Activated B cell treated with CpG ODN at 0.5 μM for 24 hours (primary cell): Measurements from ENCODE around the gene GPR39. TPM values are rescaled to one million over a fixed set of nuclear protein-coding genes. Genes with fewer than 3 reads are reported as not detected.

Experiments used
- ATAC-seq: fragments of 200-7000 bp; cut with Tn5 transposase; one replicate; pipeline ENCODE4 v1.10.0; 2021; ENCODE audit warnings: low read depth, mild to moderate bottlenecking, moderate library complexity
- CTCF ChIA-PET: fragments of 350-600 bp; sonication (Branson Sonifier 250); formaldehyde crosslinking; loops from one replicate; lab custom pipeline; 2021; ENCODE audit warnings: antibody characterized with exemption; lab: Charles Lee
- POLR2A ChIA-PET: fragments of 350-600 bp; sonication (Branson Sonifier 250); formaldehyde crosslinking; loops from one replicate; lab custom pipeline; 2021; ENCODE audit warnings: antibody characterized with exemption; lab: Charles Lee
- DNase-seq: peaks from one replicate; pipeline ENCODE4 v3.0.0; 2022
- H3K27ac Mint-ChIP-seq: one replicate; pipeline ENCODE4 v1.8.0; 2020; ENCODE audit warnings: mixed read lengths
- H3K27me3 Mint-ChIP-seq: one replicate; pipeline ENCODE4 v1.8.0; 2021; ENCODE audit warnings: mixed read lengths
- H3K36me3 Mint-ChIP-seq: one replicate; pipeline ENCODE4 v1.8.0; 2021; ENCODE audit warnings: low read depth, mixed read lengths
- H3K4me1 Mint-ChIP-seq: one replicate; pipeline ENCODE4 v1.8.0; 2021; ENCODE audit warnings: mixed read lengths
- H3K4me3 Mint-ChIP-seq: one replicate; pipeline ENCODE4 v1.8.0; 2020; ENCODE audit warnings: mild to moderate bottlenecking, mixed read lengths
- H3K9me3 Mint-ChIP-seq: one replicate; pipeline ENCODE4 v1.8.0; 2020; ENCODE audit warnings: mixed read lengths
- intact Hi-C: fragments of 100-400 bp; cut with micrococcal nuclease; formaldehyde crosslinking; loops from one replicate; pipeline ENCODE4 v1.15.1; 2024
- total RNA-seq: library from RNA; stranded (reverse); gene quantifications from 2 replicates; pipeline ENCODE4 v1.2.3, GENCODE V29; 2022
- TF ChIP-seq, protein P1 (sequence below): fragments of 200-600 bp; IDR thresholded peaks from one replicate; pipeline ENCODE4 v1.8.0; 2022; ENCODE audit warnings: antibody characterized with exemption, mild to moderate bottlenecking

The GPR39 gene
- total RNA-seq, 1 donor from 2014 or later = not detected

DNA sequence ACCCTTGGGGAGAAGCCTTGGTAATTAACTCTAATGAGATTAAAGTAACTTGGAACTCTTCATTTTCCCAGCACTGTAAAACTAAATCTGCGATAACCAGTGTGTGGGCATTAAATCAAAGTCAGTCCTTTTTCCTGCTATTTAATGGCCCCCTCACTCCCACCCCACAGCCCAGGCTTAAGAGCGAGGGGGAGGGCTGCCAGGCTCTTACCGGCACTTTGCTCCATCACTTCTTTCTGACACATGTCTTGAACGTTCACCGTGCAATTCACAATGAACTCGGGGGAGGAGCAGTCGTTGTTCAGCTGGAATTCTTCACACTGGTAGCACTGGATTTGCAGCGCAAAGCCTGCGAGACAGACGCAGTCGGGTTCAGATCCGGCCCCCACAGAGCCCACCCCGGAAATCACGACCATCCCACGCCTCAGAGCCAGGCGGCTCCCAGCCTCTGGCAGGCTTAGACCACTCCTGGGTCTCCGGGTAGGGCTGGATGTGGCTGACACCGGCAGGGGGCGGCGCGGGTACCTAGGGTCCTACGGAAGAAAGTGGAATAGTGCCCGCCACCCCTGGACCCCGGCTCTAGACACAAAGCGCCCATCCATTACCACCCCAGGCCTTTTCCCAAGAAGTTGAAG, 251.7 kb downstream of the GPR39 start:
- Mint-ChIP-seq H3K4me1 (peaks cover 8% of the 10 kb centered on the region), H3K27me3 (peaks cover 41% of the 10 kb centered on the region), H3K9me3 (no peaks in the 10 kb centered on the region), H3K27ac (no peak overlapping the region), H3K36me3 (no peaks in the 10 kb centered on the region), H3K4me3 (peak overlapping the region; percentile 48)
- POLR2A ChIA-PET = no interaction called here
- CTCF ChIA-PET = no interaction called here
- intact Hi-C loops = no loop called here
- no peak for ATAC-seq
- no peak for DNase-seq
- TF ChIP-seq, protein P1, sequence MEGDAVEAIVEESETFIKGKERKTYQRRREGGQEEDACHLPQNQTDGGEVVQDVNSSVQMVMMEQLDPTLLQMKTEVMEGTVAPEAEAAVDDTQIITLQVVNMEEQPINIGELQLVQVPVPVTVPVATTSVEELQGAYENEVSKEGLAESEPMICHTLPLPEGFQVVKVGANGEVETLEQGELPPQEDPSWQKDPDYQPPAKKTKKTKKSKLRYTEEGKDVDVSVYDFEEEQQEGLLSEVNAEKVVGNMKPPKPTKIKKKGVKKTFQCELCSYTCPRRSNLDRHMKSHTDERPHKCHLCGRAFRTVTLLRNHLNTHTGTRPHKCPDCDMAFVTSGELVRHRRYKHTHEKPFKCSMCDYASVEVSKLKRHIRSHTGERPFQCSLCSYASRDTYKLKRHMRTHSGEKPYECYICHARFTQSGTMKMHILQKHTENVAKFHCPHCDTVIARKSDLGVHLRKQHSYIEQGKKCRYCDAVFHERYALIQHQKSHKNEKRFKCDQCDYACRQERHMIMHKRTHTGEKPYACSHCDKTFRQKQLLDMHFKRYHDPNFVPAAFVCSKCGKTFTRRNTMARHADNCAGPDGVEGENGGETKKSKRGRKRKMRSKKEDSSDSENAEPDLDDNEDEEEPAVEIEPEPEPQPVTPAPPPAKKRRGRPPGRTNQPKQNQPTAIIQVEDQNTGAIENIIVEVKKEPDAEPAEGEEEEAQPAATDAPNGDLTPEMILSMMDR = no peak

DNA sequence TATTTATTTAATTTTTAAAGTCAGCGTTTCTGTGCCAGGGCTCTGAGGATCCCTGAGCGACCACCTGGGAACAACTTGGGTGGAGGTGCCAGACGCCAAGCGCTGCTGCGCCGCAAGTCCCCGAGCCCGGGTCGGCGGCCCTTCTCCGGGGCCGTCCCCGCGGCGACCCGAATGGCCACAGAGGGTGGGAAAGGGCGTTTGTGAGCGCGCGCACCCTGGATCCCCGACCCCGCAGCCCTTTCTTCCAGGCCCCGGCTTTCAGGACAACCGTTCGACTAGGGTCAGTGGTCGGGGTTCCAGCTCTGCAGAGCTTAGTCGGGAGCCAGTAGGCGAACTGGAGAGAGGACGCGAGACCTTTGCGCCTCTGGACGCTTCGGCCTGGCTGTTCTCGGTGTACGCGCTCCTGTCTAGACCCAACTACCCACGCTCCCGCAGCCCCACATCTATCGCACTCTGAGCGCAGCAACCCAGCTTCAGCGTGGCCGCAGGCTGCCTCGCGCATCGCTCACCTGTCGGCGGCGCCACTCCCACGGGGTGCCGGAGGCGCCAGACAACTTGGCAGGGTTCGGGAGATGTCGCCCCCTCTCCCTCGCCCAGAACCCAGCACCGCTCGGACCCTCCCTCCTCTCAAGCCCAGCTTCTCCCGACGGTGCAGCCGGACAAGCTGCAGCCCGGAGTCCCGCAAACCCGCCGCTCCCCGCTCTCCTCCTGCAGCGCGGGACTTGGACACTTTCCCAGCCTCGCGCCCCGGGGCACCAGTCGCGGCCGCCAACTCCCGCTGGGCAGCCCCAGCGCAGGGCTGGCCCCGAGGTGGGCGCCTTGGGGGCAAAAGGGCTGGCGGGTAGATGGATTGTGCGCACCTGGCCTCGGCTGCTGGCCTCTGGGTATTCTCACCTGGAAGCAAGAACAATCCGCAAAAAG, 252.6 kb downstream of the GPR39 start:
- intact Hi-C loops = no loop called here
- H3K4me1 Mint-ChIP-seq = peaks cover 8% of the 10 kb centered on the region
- ChIA-PET POLR2A (no interaction called here), CTCF (no interaction called here)
- H3K36me3 Mint-ChIP-seq = no peaks in the 10 kb centered on the region
- no peak for DNase-seq
- ATAC-seq = no peak
- peaks cover 44% of the 10 kb centered on the region for H3K27me3 Mint-ChIP-seq
- H3K27ac Mint-ChIP-seq = no peak overlapping the region
- peak overlapping the region; percentile 28 for H3K4me3 Mint-ChIP-seq
- TF ChIP-seq, protein P1 = no peak
- H3K9me3 Mint-ChIP-seq = no peaks in the 10 kb centered on the region

DNA sequence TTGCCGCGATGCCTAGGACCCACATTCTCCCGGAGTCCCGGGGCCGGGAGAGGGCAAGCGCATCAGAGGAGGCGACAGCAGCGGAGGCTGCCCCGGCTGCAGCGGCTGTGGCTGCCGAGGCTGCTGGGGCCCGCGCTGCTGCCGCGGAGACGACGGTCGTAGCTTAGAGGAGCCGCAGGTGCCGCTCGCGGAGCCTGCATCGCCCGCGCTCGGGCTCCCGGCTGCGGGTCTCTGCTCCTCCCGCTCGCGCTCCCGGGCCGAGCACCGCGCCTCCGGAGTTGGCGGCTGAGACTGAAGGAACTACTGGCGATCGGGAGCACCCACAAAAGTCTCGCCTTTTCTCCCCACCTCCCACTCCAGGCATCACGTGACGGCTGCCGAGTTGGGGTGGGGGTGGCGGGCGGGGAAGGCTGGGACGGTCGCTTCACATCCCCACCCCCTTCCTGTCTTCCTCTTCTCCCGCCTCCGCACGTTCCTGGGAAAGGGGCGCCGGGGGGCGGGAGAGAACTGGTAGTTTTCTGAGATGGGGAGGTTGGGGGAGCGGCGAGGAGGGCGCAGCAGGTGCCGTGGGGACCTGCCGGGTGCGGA, 253.4 kb downstream of the GPR39 start, which contains the start of gene LYPD1:
TSS of gene LYPD1 (minus strand) at position 298 of the 588 bp plus-strand sequence. CDS start at position 25, 273 bp downstream.
- peak within 1 kb of the TSS; percentile 28 for H3K4me3 Mint-ChIP-seq
- POLR2A ChIA-PET = no interaction called here

DNA sequence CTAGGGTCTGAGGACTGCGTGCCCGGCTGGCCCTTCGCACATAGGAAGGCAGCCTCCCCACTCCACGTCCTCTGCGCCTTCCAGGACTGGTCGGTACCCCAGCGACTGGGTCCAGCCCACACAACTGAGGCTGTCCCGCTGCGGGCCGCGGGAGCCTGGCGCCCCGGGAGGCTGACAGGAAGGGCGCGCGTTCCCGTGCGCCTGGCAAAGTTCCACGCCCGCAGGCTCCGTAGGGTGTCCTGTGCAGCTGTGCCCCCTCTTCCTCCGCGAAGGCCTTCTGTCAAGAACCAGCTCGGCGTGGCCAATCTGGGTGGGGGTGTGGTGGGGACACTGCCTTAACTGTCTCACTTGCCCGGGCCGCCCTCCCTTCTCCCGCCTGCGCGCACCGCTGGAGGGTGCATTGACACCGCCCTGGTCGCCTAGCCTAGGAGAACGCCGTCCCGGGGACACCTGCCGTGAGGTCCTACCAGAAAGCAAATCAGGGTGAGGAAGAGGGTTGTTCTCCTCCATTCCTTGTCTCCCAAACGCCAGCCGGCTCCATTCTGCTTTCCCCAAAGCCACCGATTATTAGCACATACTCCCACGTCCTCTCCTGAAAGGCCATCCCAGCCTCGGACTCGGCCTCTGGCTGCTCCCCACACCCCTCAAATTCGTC, 254.0 kb downstream of the GPR39 start:
- Mint-ChIP-seq H3K36me3 (no peaks in the 10 kb centered on the region), H3K27me3 (peaks cover 47% of the 10 kb centered on the region), H3K9me3 (no peaks in the 10 kb centered on the region), H3K4me1 (peaks cover 8% of the 10 kb centered on the region), H3K4me3 (peak overlapping the region; percentile 28), H3K27ac (no peak overlapping the region)
- no peak for DNase-seq
- ChIA-PET POLR2A (no interaction called here), CTCF (no interaction called here)
- intact Hi-C loops = no loop called here
- TF ChIP-seq, protein P1 = no peak
- ATAC-seq = no peak

More for the DNA sequence above, 253.4 kb downstream of the GPR39 start, which contains the start of gene LYPD1:
- H3K36me3 Mint-ChIP-seq = no peaks in the 10 kb centered on the region
- CTCF ChIA-PET = no interaction called here
- no peaks in the 10 kb centered on the region for H3K9me3 Mint-ChIP-seq
- TF ChIP-seq, protein P1 = no peak
- no peak within 1 kb of the TSS for H3K27ac Mint-ChIP-seq
- intact Hi-C loops = no loop called here
- DNase-seq (no peak), ATAC-seq (peak; percentile 37)
- peaks cover 45% of the 10 kb centered on the region for H3K27me3 Mint-ChIP-seq
- peaks cover 8% of the 10 kb centered on the region for H3K4me1 Mint-ChIP-seq
